GM18951 (cell line): ENCODE measurements around the gene PRSS12.

Source experiments
- POLR2A ChIP-seq: IDR thresholded peaks from 4 replicates; pipeline ENCODE4 v1.6.1; 2011; ENCODE audit warnings: mild to moderate bottlenecking; ENCODE audit not compliant: insufficient read length, insufficient read depth; ENCODE audit errors: extremely low read depth
- in situ Hi-C: fragments of 300-500 bp; cut with MboI; formaldehyde crosslinking; loops from one replicate; pipeline ENCODE4 v1.12.0; 2022; ENCODE audit warnings: low sequenced_read_pairs, mixed read lengths, inconsistent platforms; ENCODE audit not compliant: unreplicated experiment

PRSS12 gene

GRCh38 chr4:118265312-118266144 lies 87.3 kb downstream of the PRSS12 start:
- in situ Hi-C loops, result no loop called here
- TF ChIP-seq POLR2A, result no peak

- in situ Hi-C loops, result no loop called here
Observed at GRCh38 chr4:118264096-118264495, 88.7 kb downstream of the PRSS12 start.

GRCh38 chr4:118260309-118260708 lies 92.5 kb downstream of the PRSS12 start:
- in situ Hi-C loops, result no loop called here
- TF ChIP-seq POLR2A, result no peak

More at GRCh38 chr4:118264096-118264495, 88.7 kb downstream of the PRSS12 start:
- TF ChIP-seq POLR2A, result no peak

GRCh38 chr4:118259111-118259510 lies 93.7 kb downstream of the PRSS12 start:
- no peak for TF ChIP-seq POLR2A

DNA sequence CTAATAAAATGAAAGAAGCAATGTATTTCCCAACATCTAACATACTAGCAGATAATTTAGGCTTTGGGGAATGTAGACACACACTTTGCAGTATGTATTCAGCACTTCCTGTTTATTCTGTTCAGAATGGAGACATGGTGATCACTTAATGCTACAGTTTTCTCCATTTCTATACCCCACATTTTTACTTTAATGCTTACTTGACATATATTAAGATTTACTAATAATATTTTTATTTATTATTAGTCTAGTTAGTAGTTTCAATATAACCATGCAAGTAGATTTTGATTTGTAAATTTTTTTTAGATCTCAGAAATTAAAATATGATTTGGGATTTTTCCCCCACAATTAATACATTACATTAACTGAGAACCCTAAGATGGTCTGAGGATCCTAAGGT lies 98.4 kb downstream of the PRSS12 start:
- in situ Hi-C loops, result no loop called here
- TF ChIP-seq POLR2A, result no peak

More at GRCh38 chr4:118259111-118259510, 93.7 kb downstream of the PRSS12 start:
- in situ Hi-C loops, result no loop called here

- TF ChIP-seq POLR2A, result no peak
- in situ Hi-C loops, result no loop called here
Observed at GRCh38 chr4:118249890-118250289, 102.9 kb downstream of the PRSS12 start.

GRCh38 chr4:118237531-118237930 lies 115.3 kb downstream of the PRSS12 start:
- TF ChIP-seq POLR2A, result no peak
- in situ Hi-C loops, result no loop called here

- in situ Hi-C loops, result no loop called here
- TF ChIP-seq POLR2A, result no peak
Observed at GRCh38 chr4:118235566-118236120, 117.2 kb downstream of the PRSS12 start.
